ENCODE results near the gene RNF222. TPM values are rescaled to one million over a fixed set of nuclear protein-coding genes. Genes with fewer than 3 reads are reported as not detected.

RNF222 gene
- total and polyA plus RNA-seq, 2 experiments from 2014 or later: 0.37 TPM; not detected in 1

GRCh38 chr17:8441690-8442089 is 44.1 kb upstream of the RNF222 start:
- Histone ChIP-seq H3K4me3 (no peak overlapping the region), H3K36me3 (peaks cover 4% of the 10 kb centered on the region), H3K27ac (no peak overlapping the region), H3K27me3 (no peaks in the 10 kb centered on the region), H3K9me3 (ENCODE audit: low read depth) (no peaks in the 10 kb centered on the region), H3K4me1 (ENCODE audit: low read depth) (peaks cover 9% of the 10 kb centered on the region)
- no peak for TF ChIP-seq CTCF (IDR thresholded peaks at IDR 0.05; ENCODE audit: low read depth, low read length)
- DNase-seq (ENCODE audit: low read depth in 1 of 2, low spot score in 1 of 2): no peak

GRCh38 chr17:8439681-8440080 is 42.1 kb upstream of the RNF222 start:
- Histone ChIP-seq H3K4me3 (no peak overlapping the region), H3K9me3 (ENCODE audit: low read depth) (no peaks in the 10 kb centered on the region), H3K27ac (no peak overlapping the region), H3K36me3 (peaks cover 3% of the 10 kb centered on the region), H3K27me3 (no peaks in the 10 kb centered on the region), H3K4me1 (ENCODE audit: low read depth) (peaks cover 10% of the 10 kb centered on the region)
- DNase-seq (ENCODE audit: low read depth in 1 of 2, low spot score in 1 of 2): no peak
- TF ChIP-seq CTCF (IDR thresholded peaks at IDR 0.05; ENCODE audit: low read depth, low read length): no peak

GRCh38 chr17:8438441-8438840 is 40.8 kb upstream of the RNF222 start:
- Histone ChIP-seq H3K27ac (no peak overlapping the region), H3K4me3 (no peak overlapping the region), H3K9me3 (ENCODE audit: low read depth) (no peaks in the 10 kb centered on the region), H3K4me1 (ENCODE audit: low read depth) (peaks cover 10% of the 10 kb centered on the region), H3K27me3 (no peaks in the 10 kb centered on the region), H3K36me3 (no peaks in the 10 kb centered on the region)
- DNase-seq (ENCODE audit: low read depth in 1 of 2, low spot score in 1 of 2): no peak
- TF ChIP-seq CTCF (IDR thresholded peaks at IDR 0.05; ENCODE audit: low read depth, low read length): no peak

- no peaks in the 10 kb centered on the region for H3K27me3 ChIP-seq
- peak in 1 of 2 donors; percentile 12 for DNase-seq (ENCODE audit: low read depth in 1 of 2, low spot score in 1 of 2)
- peak overlapping the region; percentile 99 for H3K27ac ChIP-seq
- peak overlapping the region; percentile 83 for H3K4me3 ChIP-seq
- H3K36me3 ChIP-seq: no peaks in the 10 kb centered on the region
- TF ChIP-seq CTCF (IDR thresholded peaks at IDR 0.05; ENCODE audit: low read depth, low read length): no peak
- no peaks in the 10 kb centered on the region for H3K9me3 ChIP-seq (ENCODE audit: low read depth)
- H3K4me1 ChIP-seq (ENCODE audit: low read depth): peaks cover 10% of the 10 kb centered on the region
Observed at GRCh38 chr17:8436844-8437171, 39.2 kb upstream of the RNF222 start.

GRCh38 chr17:8436169-8436843 is 38.7 kb upstream of the RNF222 start:
- Histone ChIP-seq H3K4me3 (peak overlapping the region; percentile 83), H3K27ac (peak overlapping the region; percentile 99), H3K9me3 (ENCODE audit: low read depth) (no peaks in the 10 kb centered on the region), H3K4me1 (ENCODE audit: low read depth) (peaks cover 10% of the 10 kb centered on the region), H3K36me3 (no peaks in the 10 kb centered on the region), H3K27me3 (no peaks in the 10 kb centered on the region)
- DNase-seq (ENCODE audit: low read depth in 1 of 2, low spot score in 1 of 2): peak; percentile 55 to 82
- TF ChIP-seq CTCF (IDR thresholded peaks at IDR 0.05; ENCODE audit: low read depth, low read length): no peak

Measured in cardiac muscle cell (in vitro differentiated cells and primary cell).